Upper lobe of left lung (tissue), 4 donors: ENCODE results near the gene IFNK.

Experiments
- POLR2A ChIP-seq, 4 donors: fragments of 450-650 bp; IDR thresholded peaks; one replicate each; pipeline ENCODE4 v1.5.1; 2016 to 2017; ENCODE audit warnings: antibody characterized with exemption in 4 of 4, mild to moderate bottlenecking in 2 of 4
- POLR2AphosphoS5 ChIP-seq, 2 donors: sonication (generic); formaldehyde crosslinking; IDR thresholded peaks; one replicate each; pipeline ENCODE4 v1.5.1; 2017; ENCODE audit warnings: antibody characterized with exemption in 2 of 2
- TF ChIP-seq, protein P1 (sequence below), 6 experiments: fragments of 450-650 bp in 4 of 6; fragments of 200-600 bp in 2 of 6; sonication (generic) in 2 of 6; IDR thresholded peaks; one replicate each; pipeline ENCODE4 v1.5.1; 2016 to 2019; ENCODE audit warnings: antibody characterized with exemption in 6 of 6

DNA sequence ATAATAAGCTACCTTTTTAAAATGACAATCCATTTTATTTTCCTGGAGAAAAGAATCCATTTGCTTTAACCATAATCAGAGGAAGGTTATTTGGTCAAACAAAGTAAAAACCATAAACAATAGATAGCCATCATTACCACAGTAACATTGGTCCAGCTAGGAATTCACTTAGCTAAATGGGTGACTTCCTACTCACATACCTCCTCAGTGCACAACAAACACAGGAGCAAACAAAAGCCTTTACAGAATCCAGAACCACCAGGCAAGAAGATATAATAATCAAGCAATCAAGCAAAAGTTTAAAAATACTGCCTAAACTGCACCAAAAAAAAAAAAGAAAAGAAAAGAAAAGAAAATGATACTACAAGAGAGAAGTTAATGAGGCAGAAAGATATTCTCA, 949 bp upstream of the IFNK start:
- TF ChIP-seq POLR2A (IDR thresholded peaks at IDR 0.05) (no peak), POLR2AphosphoS5 (IDR thresholded peaks at IDR 0.05) (no peak)
- TF ChIP-seq, protein P1, sequence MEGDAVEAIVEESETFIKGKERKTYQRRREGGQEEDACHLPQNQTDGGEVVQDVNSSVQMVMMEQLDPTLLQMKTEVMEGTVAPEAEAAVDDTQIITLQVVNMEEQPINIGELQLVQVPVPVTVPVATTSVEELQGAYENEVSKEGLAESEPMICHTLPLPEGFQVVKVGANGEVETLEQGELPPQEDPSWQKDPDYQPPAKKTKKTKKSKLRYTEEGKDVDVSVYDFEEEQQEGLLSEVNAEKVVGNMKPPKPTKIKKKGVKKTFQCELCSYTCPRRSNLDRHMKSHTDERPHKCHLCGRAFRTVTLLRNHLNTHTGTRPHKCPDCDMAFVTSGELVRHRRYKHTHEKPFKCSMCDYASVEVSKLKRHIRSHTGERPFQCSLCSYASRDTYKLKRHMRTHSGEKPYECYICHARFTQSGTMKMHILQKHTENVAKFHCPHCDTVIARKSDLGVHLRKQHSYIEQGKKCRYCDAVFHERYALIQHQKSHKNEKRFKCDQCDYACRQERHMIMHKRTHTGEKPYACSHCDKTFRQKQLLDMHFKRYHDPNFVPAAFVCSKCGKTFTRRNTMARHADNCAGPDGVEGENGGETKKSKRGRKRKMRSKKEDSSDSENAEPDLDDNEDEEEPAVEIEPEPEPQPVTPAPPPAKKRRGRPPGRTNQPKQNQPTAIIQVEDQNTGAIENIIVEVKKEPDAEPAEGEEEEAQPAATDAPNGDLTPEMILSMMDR (IDR thresholded peaks at IDR 0.05) = no peak
